ENCODE measurements around the gene JAKMIP2.

The JAKMIP2 gene

GRCh38 chr5:147659166-147659929, 123.2 kb downstream of the JAKMIP2 start:
- Histone ChIP-seq H3K9me3 (no peaks in the 10 kb centered on the region), H3K27ac (no peak overlapping the region), H3K27me3 (no peaks in the 10 kb centered on the region), H3K36me3 (no peaks in the 10 kb centered on the region), H3K4me1 (ENCODE audit: control insufficient read depth in 1 of 2, insufficient read depth in 1 of 2, low read depth in 1 of 2, low read length in 1 of 2) (no peaks in the 10 kb centered on the region), H3K4me3 (ENCODE audit: low read depth in 1 of 2, low read length in 1 of 2) (no peak overlapping the region)
- no peak for TF ChIP-seq CTCF (IDR thresholded peaks at IDR 0.05)

GRCh38 chr5:147658293-147658932, 124.1 kb downstream of the JAKMIP2 start:
- Histone ChIP-seq H3K36me3 (no peaks in the 10 kb centered on the region), H3K27ac (no peak overlapping the region), H3K27me3 (no peaks in the 10 kb centered on the region), H3K4me3 (ENCODE audit: low read depth in 1 of 2, low read length in 1 of 2) (no peak overlapping the region), H3K9me3 (no peaks in the 10 kb centered on the region), H3K4me1 (ENCODE audit: control insufficient read depth in 1 of 2, insufficient read depth in 1 of 2, low read depth in 1 of 2, low read length in 1 of 2) (no peaks in the 10 kb centered on the region)
- TF ChIP-seq CTCF (IDR thresholded peaks at IDR 0.05), result no peak

DNA sequence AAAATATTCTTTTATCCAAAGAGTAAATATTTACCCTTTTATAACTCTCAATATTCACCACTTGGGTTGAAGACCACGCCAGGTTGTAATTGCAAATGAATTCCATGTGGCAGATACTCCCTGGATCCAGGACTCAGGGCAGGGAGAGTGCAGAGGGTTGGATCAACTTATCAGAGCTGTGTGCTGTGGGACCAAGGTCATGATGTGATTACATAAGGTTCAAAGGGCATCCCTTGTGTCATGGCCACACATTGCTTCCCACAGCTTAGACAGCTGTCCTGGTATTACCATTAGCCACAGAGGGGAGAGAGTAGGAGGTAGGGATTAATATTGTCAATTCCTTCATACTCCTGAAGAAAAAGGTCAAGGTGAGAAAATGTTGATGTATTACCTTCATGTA, 133.9 kb downstream of the JAKMIP2 start:
- H3K4me3 ChIP-seq (ENCODE audit: low read depth in 1 of 2, low read length in 1 of 2), result no peak overlapping the region
- H3K36me3 ChIP-seq, result no peaks in the 10 kb centered on the region
- H3K4me1 ChIP-seq (ENCODE audit: control insufficient read depth in 1 of 2, insufficient read depth in 1 of 2, low read depth in 1 of 2, low read length in 1 of 2), result no peaks in the 10 kb centered on the region
- H3K27me3 ChIP-seq, result no peaks in the 10 kb centered on the region
- H3K9me3 ChIP-seq, result no peaks in the 10 kb centered on the region
- TF ChIP-seq CTCF (IDR thresholded peaks at IDR 0.05), result no peak
- H3K27ac ChIP-seq, result no peak overlapping the region

DNA sequence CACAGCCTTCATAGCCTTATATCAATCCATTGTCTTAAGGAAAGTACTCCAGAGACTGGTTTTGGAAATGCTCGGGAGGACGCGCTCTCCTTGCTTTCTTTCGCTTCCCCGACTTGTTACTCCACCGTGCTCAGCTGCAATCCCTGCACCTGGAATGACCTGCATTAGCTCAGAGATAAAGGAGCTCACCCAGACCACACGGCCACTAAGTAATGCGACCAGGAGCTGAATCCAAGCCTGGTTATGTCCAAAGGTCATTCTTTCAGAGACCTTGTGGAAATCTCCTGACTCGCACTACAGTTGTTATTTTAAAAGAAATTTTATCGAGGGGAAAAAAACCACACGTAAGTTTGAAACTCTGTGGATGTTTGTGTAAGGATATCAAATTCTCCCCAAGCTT, 137.3 kb downstream of the JAKMIP2 start:
- Histone ChIP-seq H3K27me3 (no peaks in the 10 kb centered on the region), H3K27ac (no peak overlapping the region), H3K4me3 (ENCODE audit: low read depth in 1 of 2, low read length in 1 of 2) (no peak overlapping the region), H3K4me1 (ENCODE audit: control insufficient read depth in 1 of 2, insufficient read depth in 1 of 2, low read depth in 1 of 2, low read length in 1 of 2) (no peaks in the 10 kb centered on the region), H3K9me3 (no peaks in the 10 kb centered on the region), H3K36me3 (no peaks in the 10 kb centered on the region)
- no peak for TF ChIP-seq CTCF (IDR thresholded peaks at IDR 0.05)

GRCh38 chr5:147644460-147644859, 138.1 kb downstream of the JAKMIP2 start:
- Histone ChIP-seq H3K4me1 (ENCODE audit: control insufficient read depth in 1 of 2, insufficient read depth in 1 of 2, low read depth in 1 of 2, low read length in 1 of 2) (no peaks in the 10 kb centered on the region), H3K27me3 (no peaks in the 10 kb centered on the region), H3K27ac (no peak overlapping the region), H3K4me3 (ENCODE audit: low read depth in 1 of 2, low read length in 1 of 2) (no peak overlapping the region), H3K36me3 (no peaks in the 10 kb centered on the region), H3K9me3 (no peaks in the 10 kb centered on the region)
- TF ChIP-seq CTCF (IDR thresholded peaks at IDR 0.05), result no peak

Measured in neutrophil (primary cell).